Adrenal gland (tissue), 12 donors: ENCODE results near the gene CATSPERB. TPM values are rescaled to one million over a fixed set of nuclear protein-coding genes. Genes with fewer than 3 reads are reported as not detected.
"Not testable (repeated sequence)": the region's sequence is repeated elsewhere in the genome, so short reads cannot be mapped to it uniquely, and the experiment has no call there.

ENCODE experiments used
- DNase-seq, 7 donors: peaks; one replicate each; pipeline ENCODE4 v3.0.0-alpha.2; 2019 to 2020
- H3K27ac ChIP-seq, 5 donors: fragments of 200-600 bp; sonication (generic) in 4 of 5; 1 replicate in 3 of 5; 2 replicates in 2 of 5; pipeline versions ENCODE4 v1.5.1 to v1.8.0; 2016 to 2020; ENCODE audit warnings: mild to moderate bottlenecking in 1 of 5
- H3K27me3 ChIP-seq: fragments of 200-600 bp; 2 replicates; pipeline ENCODE4 v1.8.0; 2021
- H3K36me3 ChIP-seq, 2 donors: fragments of 200-600 bp; replicated peaks in 1 of 2; 1 replicate in 1 of 2; 2 replicates in 1 of 2; pipeline versions ENCODE4 v1.5.1 to v1.8.0; 2018 to 2022
- H3K4me1 ChIP-seq, 2 donors: fragments of 200-600 bp; replicated peaks in 1 of 2; 1 replicate in 1 of 2; 2 replicates in 1 of 2; pipeline versions ENCODE4 v1.5.1 to v1.8.0; 2018 to 2021
- H3K4me3 ChIP-seq, 4 donors: fragments of 200-600 bp; sonication (generic) in 3 of 4; one replicate each; pipeline ENCODE4 v1.5.1; 2016 to 2018
- H3K9me3 ChIP-seq, 3 donors: fragments of 200-600 bp; sonication (generic) in 1 of 3; replicated peaks in 1 of 3; 1 replicate in 2 of 3; 2 replicates in 1 of 3; pipeline versions ENCODE4 v1.5.1 to v1.8.0; 2016 to 2021
- POLR2A ChIP-seq, 2 donors: fragments of 450-650 bp; IDR thresholded peaks; one replicate each; pipeline ENCODE4 v1.6.1; 2017; ENCODE audit warnings: antibody characterized with exemption in 2 of 2, mild to moderate bottlenecking in 2 of 2, moderate library complexity in 1 of 2
- WGBS, 4 donors: extraction: QIAGEN DNeasy Blood & Tissue Kit in 2 of 4; methylation state at CpG; one replicate each; pipeline versions ENCODE4 v1.1.5 to v1.1.7; 2013 to 2017; 5-methylcytosine and 5-hydroxymethylcytosine counted together
- intact Hi-C, 2 donors: fragments of 100-400 bp; cut with DNase I; formaldehyde crosslinking; loops; one replicate each; pipeline versions ENCODE4 v1.14.1 to v1.15.0; 2022 to 2023
- polyA plus RNA-seq, 3 donors: library from polyadenylated mRNA; stranded (reverse); fragments of 200-250 nt in 2 of 3; fragments of 350-450 nt in 1 of 3; fragmentation: Illumina TruSeq in 1 of 3; extraction: RNeasy Lipid Tissue Mini Kit (QIAGEN cat#74804) in 1 of 3; gene quantifications; one replicate each; pipeline ENCODE4 v1.2.3, GENCODE V29; 2013 to 2014
- total RNA-seq, 9 donors: library from RNA; depleted of rRNA in 4 of 9; stranded (reverse); fragments of >200 nt in 4 of 9; fragments of 120-200 nt in 1 of 9; fragmentation: NEBNext Ultra II Directional in 1 of 9; extraction: Animal tissue kit (Norgen Biotek cat#: 25700) in 1 of 9; gene quantifications; one replicate each; pipeline versions ENCODE4 v1.1.0 to v1.2.4, GENCODE V29; 2013 to 2023
- TF ChIP-seq, protein P1 (sequence below), 6 experiments: fragments of 450-650 bp in 4 of 6; fragments of 200-600 bp in 2 of 6; sonication (generic) in 1 of 6; IDR thresholded peaks; 1 replicate in 5 of 6; 2 replicates in 1 of 6; pipeline versions ENCODE4 v1.5.1 to v1.8.0; 2016 to 2021; ENCODE audit warnings: antibody characterized with exemption in 6 of 6, mild to moderate bottlenecking in 2 of 6, moderate library complexity in 1 of 6
- donor health status: healthy with polysubstance abuse.
- donor health status: Bipolar disorder and iron deficiency.
- donor health status: DM: yes; HTN: yes; CAD: no.
- donor health status: DM: no; HTN: no; CAD: no.
- donor health status: DM: no; HTN: no; CAD: no.
- donor health status: DM: yes; HTN: yes; CAD: no.

CATSPERB gene
- total and polyA plus RNA-seq, 12 donors, result 0.11 to 3.2 (median 0.70) TPM; not detected in 2

GRCh38 chr14:91568626-91569025, 163.3 kb downstream of the CATSPERB start:
- no peak for TF ChIP-seq POLR2A (IDR thresholded peaks at IDR 0.05)
- TF ChIP-seq, protein P1, sequence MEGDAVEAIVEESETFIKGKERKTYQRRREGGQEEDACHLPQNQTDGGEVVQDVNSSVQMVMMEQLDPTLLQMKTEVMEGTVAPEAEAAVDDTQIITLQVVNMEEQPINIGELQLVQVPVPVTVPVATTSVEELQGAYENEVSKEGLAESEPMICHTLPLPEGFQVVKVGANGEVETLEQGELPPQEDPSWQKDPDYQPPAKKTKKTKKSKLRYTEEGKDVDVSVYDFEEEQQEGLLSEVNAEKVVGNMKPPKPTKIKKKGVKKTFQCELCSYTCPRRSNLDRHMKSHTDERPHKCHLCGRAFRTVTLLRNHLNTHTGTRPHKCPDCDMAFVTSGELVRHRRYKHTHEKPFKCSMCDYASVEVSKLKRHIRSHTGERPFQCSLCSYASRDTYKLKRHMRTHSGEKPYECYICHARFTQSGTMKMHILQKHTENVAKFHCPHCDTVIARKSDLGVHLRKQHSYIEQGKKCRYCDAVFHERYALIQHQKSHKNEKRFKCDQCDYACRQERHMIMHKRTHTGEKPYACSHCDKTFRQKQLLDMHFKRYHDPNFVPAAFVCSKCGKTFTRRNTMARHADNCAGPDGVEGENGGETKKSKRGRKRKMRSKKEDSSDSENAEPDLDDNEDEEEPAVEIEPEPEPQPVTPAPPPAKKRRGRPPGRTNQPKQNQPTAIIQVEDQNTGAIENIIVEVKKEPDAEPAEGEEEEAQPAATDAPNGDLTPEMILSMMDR (IDR thresholded peaks at IDR 0.05), result no peak
- H3K4me3 ChIP-seq, result no peak overlapping the region
- H3K9me3 ChIP-seq, result no peaks in the 10 kb centered on the region
- intact Hi-C loops, result no loop called here
- DNase-seq, result no peak
- no peak overlapping the region for H3K27ac ChIP-seq
- H3K27me3 ChIP-seq, result no peaks in the 10 kb centered on the region
- no peaks in the 10 kb centered on the region for H3K4me1 ChIP-seq
- H3K36me3 ChIP-seq, result no peaks in the 10 kb centered on the region
- WGBS, 4 donors, result 78 to 89% (median 81%) methylated on average over 3 to 4 of the region's 4 CpGs

GRCh38 chr14:91567827-91568226, 164.1 kb downstream of the CATSPERB start:
- H3K4me1 ChIP-seq, DNase-seq, H3K27ac ChIP-seq, H3K9me3 ChIP-seq, H3K27me3 ChIP-seq, H3K36me3 ChIP-seq, intact Hi-C loops, H3K4me3 ChIP-seq: not testable (repeated sequence)
- WGBS, 4 donors, result 38 to 68% (median 56%) methylated on average over 4 of the region's 4 CpGs

DNA sequence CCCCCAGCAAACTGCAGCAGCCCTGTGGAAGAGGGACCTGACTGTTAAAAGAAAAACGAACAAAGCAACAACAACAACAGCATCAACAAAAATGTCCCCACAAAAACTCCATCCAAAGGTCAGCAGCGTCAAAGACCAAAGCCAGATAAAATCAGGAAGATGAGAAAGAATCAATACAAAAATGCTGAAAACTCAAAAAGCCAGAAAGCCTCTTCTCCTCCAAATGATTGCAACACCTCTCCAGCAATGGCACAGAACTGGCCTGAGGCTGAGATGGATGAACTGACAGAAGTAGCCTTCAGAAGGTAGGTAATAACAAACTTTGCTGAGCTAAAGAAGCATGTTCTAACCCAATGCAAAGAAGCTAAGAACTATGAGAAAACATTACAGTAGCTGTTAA, 176.4 kb downstream of the CATSPERB start:
- intact Hi-C loops, result no loop called here
- 63 to 73% (median 68%) methylated on average over 2 of the region's 2 CpGs for WGBS, 4 donors
- no peak for TF ChIP-seq POLR2A (IDR thresholded peaks at IDR 0.05)
- TF ChIP-seq, protein P1 (IDR thresholded peaks at IDR 0.05), result no peak
- no peak overlapping the region for H3K4me3 ChIP-seq
- no peaks in the 10 kb centered on the region for H3K36me3 ChIP-seq
- no peak overlapping the region for H3K27ac ChIP-seq
- H3K9me3 ChIP-seq, result no peaks in the 10 kb centered on the region
- H3K27me3 ChIP-seq, result peaks cover 10% of the 10 kb centered on the region
- DNase-seq, result no peak
- H3K4me1 ChIP-seq, result no peaks in the 10 kb centered on the region

DNA sequence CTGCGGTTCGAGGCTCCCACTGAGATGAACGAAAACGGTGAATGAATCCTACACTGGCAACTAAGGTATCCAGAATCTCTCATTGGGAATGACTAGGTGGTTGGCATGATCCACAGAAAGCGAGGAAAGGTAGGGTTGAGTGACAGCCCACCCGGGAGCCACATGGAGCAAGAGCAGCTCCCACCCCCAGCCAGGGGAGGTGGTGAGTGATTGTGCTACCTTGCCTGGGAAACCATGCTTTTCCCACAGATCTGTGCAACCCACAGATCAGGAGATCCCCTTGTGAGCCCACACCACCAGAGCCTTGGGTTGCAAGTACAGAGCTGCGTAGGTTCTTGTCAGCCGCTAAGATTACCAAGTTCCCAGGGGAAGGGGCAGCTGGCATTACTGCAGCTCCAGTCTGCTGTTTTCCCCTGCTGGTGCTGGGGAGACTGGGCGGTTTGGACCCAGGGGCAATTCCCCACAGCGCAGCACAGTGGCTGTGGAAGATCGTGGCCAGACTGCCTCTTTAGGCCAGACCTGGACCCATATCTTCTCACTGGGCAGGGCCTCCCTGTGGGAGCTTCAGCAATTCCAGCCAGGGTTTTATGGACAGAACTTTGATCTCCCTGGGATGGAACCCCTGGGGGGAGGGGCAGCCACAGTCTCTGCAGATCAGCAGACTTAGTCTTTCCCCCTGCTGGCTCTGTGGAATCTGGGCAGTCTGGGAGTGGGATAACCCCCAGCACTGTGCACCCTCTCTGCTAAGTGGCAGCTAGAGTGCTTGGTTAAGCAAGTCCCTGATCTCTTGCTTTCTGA, 177.2 kb downstream of the CATSPERB start:
- TF ChIP-seq POLR2A (IDR thresholded peaks at IDR 0.05), result no peak
- TF ChIP-seq, protein P1 (IDR thresholded peaks at IDR 0.05), result no peak
- Histone ChIP-seq H3K4me3 (no peak overlapping the region), H3K9me3 (no peaks in the 10 kb centered on the region), H3K27me3 (peaks cover 10% of the 10 kb centered on the region), H3K4me1 (no peaks in the 10 kb centered on the region), H3K36me3 (no peaks in the 10 kb centered on the region), H3K27ac (no peak overlapping the region)
- 82 to 88% (median 86%) methylated on average over 6 to 11 of the region's 11 CpGs for WGBS, 4 donors
- intact Hi-C loops, result no loop called here
- DNase-seq, result no peak

GRCh38 chr14:91548108-91548507, 183.8 kb downstream of the CATSPERB start:
- no peak overlapping the region for H3K4me3 ChIP-seq
- 81 to 94% (median 84%) methylated on average over 2 to 3 of the region's 3 CpGs for WGBS, 4 donors

More at GRCh38 chr14:91548108-91548507, 183.8 kb downstream of the CATSPERB start:
- H3K27ac ChIP-seq, result no peak overlapping the region
- no peaks in the 10 kb centered on the region for H3K36me3 ChIP-seq
- H3K4me1 ChIP-seq, result no peaks in the 10 kb centered on the region
- peaks cover 14% of the 10 kb centered on the region for H3K27me3 ChIP-seq
- DNase-seq, result no peak
- no peaks in the 10 kb centered on the region for H3K9me3 ChIP-seq
- no peak for TF ChIP-seq POLR2A (IDR thresholded peaks at IDR 0.05)
- intact Hi-C loops, result no loop called here
